Measurements from ENCODE around the gene SHBG. TPM values are rescaled to one million over a fixed set of nuclear protein-coding genes. Genes with fewer than 3 reads are reported as not detected.
"Not testable (repeated sequence)": the region's sequence is repeated elsewhere in the genome, so short reads cannot be mapped to it uniquely, and the experiment has no call there.

The SHBG gene
- total and polyA plus RNA-seq, 2 of the 4 experiments (the other 2 are of a cell fraction) = 0.36 to 0.38 TPM

DNA sequence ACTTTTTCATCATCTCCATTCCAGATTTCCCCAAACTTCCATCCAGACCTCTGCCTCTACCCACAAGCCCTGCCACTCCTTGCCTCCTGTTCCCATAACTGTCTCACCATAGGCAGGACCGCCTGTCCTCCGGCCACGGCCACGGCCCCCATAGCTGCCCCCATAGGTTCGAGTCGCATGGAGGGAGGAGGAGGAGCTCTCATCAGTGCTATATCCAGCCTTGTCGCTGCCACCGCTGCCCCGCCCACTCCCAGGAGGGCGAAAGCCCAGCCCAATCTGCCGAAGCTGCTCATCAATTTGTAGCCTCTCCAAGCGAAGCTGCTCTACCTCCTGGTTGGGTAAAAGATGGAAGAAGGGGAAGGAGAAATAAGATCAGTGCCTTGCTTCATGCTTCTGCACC, 36.6 kb upstream of the SHBG start:
- H2BK15ac ChIP-seq (ENCODE audit: low read depth, low read length) = no peak overlapping the region
- H3K23ac ChIP-seq (ENCODE audit: low read depth, low read length) = no peak overlapping the region
- no peak overlapping the region for H3K14ac ChIP-seq (replicated peaks; ENCODE audit: low read depth, low read length)
- no peak overlapping the region for H3K9ac ChIP-seq (ENCODE audit: low read depth, low read length)
- in situ Hi-C loops (cut with MboI; ENCODE audit: low sequenced_read_pairs) = no loop called here
- H3K56ac ChIP-seq (ENCODE audit: extremely low read depth, insufficient read depth, low read length) = no peak overlapping the region
- H2AK9ac ChIP-seq (replicated peaks; ENCODE audit: low read depth, low read length, poor library complexity) = no peak overlapping the region
- ATAC-seq (ENCODE audit: low read depth) (no peak), DNase-seq (no peak)
- no TSS peak for BruUV-seq (replicated peaks)
- H3K4me2 ChIP-seq (ENCODE audit: low read depth, low read length) = no peak overlapping the region
- H4K5ac ChIP-seq (ENCODE audit: low read depth, low read length) = no peak overlapping the region
- no peaks in the 10 kb centered on the region for H3K9me3 ChIP-seq (ENCODE audit: control insufficient read depth, insufficient read depth, low read length)
- intact Hi-C loops (cut with micrococcal nuclease) = no loop called here
- no peak overlapping the region for H3K27ac ChIP-seq (ENCODE audit: insufficient read depth, low read length)
- dilution Hi-C loops (cut with HindIII; ENCODE audit: low sequenced_read_pairs, unreplicated experiment) = no loop called here
- H3K79me1 ChIP-seq (ENCODE audit: low read depth in 1 of 2, low read length in 2 of 2) = peaks cover 11 to 39% of the 10 kb centered on the region in 2 experiments
- no peaks in the 10 kb centered on the region for H3K27me3 ChIP-seq (ENCODE audit: control insufficient read depth, insufficient read depth, low read length)
- H2AK5ac ChIP-seq (ENCODE audit: low read depth, low read length) = no peak overlapping the region
- H4K8ac ChIP-seq (ENCODE audit: low read depth in 2 of 2, low read length in 2 of 2) = no peak overlapping the region
- H3K4me3 ChIP-seq (ENCODE audit: insufficient read depth, low read depth, low read length) = no peak overlapping the region
- no peak overlapping the region for H2BK20ac ChIP-seq (ENCODE audit: low read depth, low read length)
- POLR2A ChIA-PET (ENCODE audit: unreplicated experiment) = no interaction called here
- H2AFZ ChIP-seq (replicated peaks; ENCODE audit: low read length, poor library complexity) = no peak overlapping the region
- H3K4ac ChIP-seq (ENCODE audit: low read depth, low read length) = no peak overlapping the region
- WGBS, 2 experiments (ENCODE audit: extremely low coverage in 2 of 2, insufficient read length in 1 of 2) = no CpG with 5 or more reads among the region's 12 CpGs
- peaks cover 1% of the 10 kb centered on the region; the same call in 1 of the 2 replicates for H4K20me1 ChIP-seq (ENCODE audit: insufficient read depth, low read length)
- H2BK120ac ChIP-seq (ENCODE audit: low read depth, low read length) = no peak overlapping the region
- H3K4me1 ChIP-seq (ENCODE audit: control insufficient read depth, insufficient read depth, low read length) = peaks cover 16% of the 10 kb centered on the region
- H3K36me3 ChIP-seq (ENCODE audit: control insufficient read depth, insufficient read depth, low read length) = peaks cover 62% of the 10 kb centered on the region
- no peak for TF ChIP-seq ELK1 (IDR thresholded peaks at IDR 0.05; ENCODE audit: borderline replicate concordance, low read depth, low read length)
- no peak for TF ChIP-seq USF2 (IDR thresholded peaks at IDR 0.05; ENCODE audit: low read depth, low read length)
- TF ChIP-seq RAD21 (IDR thresholded peaks at IDR 0.05; ENCODE audit: low read length) = no peak
- no peak for TF ChIP-seq RCOR1 (IDR thresholded peaks at IDR 0.05; ENCODE audit: insufficient replicate concordance, low read length)
- no peak for TF ChIP-seq NFE2L2 (IDR thresholded peaks at IDR 0.05; ENCODE audit: low read depth, low read length)
- no peak for TF ChIP-seq FOS (IDR thresholded peaks at IDR 0.05; ENCODE audit: low read depth, low read length)
- TF ChIP-seq POLR2A (IDR thresholded peaks at IDR 0.05; ENCODE audit: low read depth, low read length) = no peak
- no peak for TF ChIP-seq SMC3 (IDR thresholded peaks at IDR 0.05; ENCODE audit: low read depth, low read length)
- CTCF ChIA-PET = no interaction called here
- H3K9me1 ChIP-seq (ENCODE audit: insufficient read depth, low read length) = no peaks in the 10 kb centered on the region
- no peak overlapping the region for H2BK5ac ChIP-seq (ENCODE audit: low read depth, low read length, poor library complexity, severe bottlenecking)
- H3K18ac ChIP-seq (ENCODE audit: low read depth, low read length) = no peak overlapping the region
- no peak overlapping the region for H4K91ac ChIP-seq (ENCODE audit: insufficient read depth, low read depth, low read length)

DNA sequence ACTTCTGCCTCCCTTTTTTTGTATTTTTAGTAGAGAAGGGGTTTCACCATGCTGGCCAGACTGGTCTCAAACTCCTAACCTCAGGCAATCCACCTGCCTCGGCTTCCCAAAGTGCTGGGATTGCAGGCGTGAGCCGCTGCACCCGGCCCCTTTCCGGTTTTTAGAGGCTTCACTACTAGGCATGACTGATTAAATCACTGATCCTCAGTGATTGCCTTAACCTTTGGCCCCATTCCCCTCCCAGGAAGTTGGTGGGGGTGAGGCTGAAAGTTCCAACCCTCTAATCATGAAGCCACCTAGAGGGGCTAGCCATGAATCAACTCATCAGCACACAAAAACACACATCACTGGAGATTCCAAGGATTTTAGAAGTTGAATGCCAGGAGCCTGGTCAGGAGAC, 32.4 kb upstream of the SHBG start:
- H3K9ac ChIP-seq (ENCODE audit: low read depth, low read length); CTCF ChIA-PET; H3K23ac ChIP-seq (ENCODE audit: low read depth, low read length); H2AK9ac ChIP-seq (replicated peaks; ENCODE audit: low read depth, low read length, poor library complexity); H3K56ac ChIP-seq (ENCODE audit: extremely low read depth, insufficient read depth, low read length); H4K8ac ChIP-seq (ENCODE audit: low read depth in 2 of 2, low read length in 2 of 2); H2BK5ac ChIP-seq (ENCODE audit: low read depth, low read length, poor library complexity, severe bottlenecking); H2AK5ac ChIP-seq (ENCODE audit: low read depth, low read length); H4K5ac ChIP-seq (ENCODE audit: low read depth, low read length); in situ Hi-C loops (cut with MboI; ENCODE audit: low sequenced_read_pairs); H3K14ac ChIP-seq (replicated peaks; ENCODE audit: low read depth, low read length); ATAC-seq (ENCODE audit: low read depth); H3K9me3 ChIP-seq (ENCODE audit: control insufficient read depth, insufficient read depth, low read length); POLR2A ChIA-PET (ENCODE audit: unreplicated experiment); dilution Hi-C loops (cut with HindIII; ENCODE audit: low sequenced_read_pairs, unreplicated experiment); H3K4ac ChIP-seq (ENCODE audit: low read depth, low read length); H2BK15ac ChIP-seq (ENCODE audit: low read depth, low read length); H4K20me1 ChIP-seq (ENCODE audit: insufficient read depth, low read length); H2BK20ac ChIP-seq (ENCODE audit: low read depth, low read length); H3K4me3 ChIP-seq (ENCODE audit: insufficient read depth, low read depth, low read length); intact Hi-C loops (cut with micrococcal nuclease); H2BK120ac ChIP-seq (ENCODE audit: low read depth, low read length); H2AFZ ChIP-seq (replicated peaks; ENCODE audit: low read length, poor library complexity); H3K9me1 ChIP-seq (ENCODE audit: insufficient read depth, low read length); DNase-seq; H3K4me1 ChIP-seq (ENCODE audit: control insufficient read depth, insufficient read depth, low read length); BruUV-seq (replicated peaks); H3K4me2 ChIP-seq (ENCODE audit: low read depth, low read length); H3K27ac ChIP-seq (ENCODE audit: insufficient read depth, low read length); H3K27me3 ChIP-seq (ENCODE audit: control insufficient read depth, insufficient read depth, low read length); H3K18ac ChIP-seq (ENCODE audit: low read depth, low read length); H4K91ac ChIP-seq (ENCODE audit: insufficient read depth, low read depth, low read length): not testable (repeated sequence)
- peaks cover 7 to 10% of the 10 kb centered on the region in 2 experiments; a peak in 2 of 4 replicates for H3K79me1 ChIP-seq (ENCODE audit: low read depth in 1 of 2, low read length in 2 of 2)
- WGBS, 2 experiments (ENCODE audit: extremely low coverage in 2 of 2, insufficient read length in 1 of 2) = 100% methylated on average over 2 of the region's 5 CpGs; no CpG with 5 or more reads in 1 of the 2 experiments
- peaks cover 71% of the 10 kb centered on the region for H3K36me3 ChIP-seq (ENCODE audit: control insufficient read depth, insufficient read depth, low read length)
